Activated CD4-positive, CD25-positive, alpha-beta regulatory T cell treated with anti-CD3 and anti-CD28 coated beads, Interleukin-2, amount 50 U/mL, for 72 hours (primary cell): ENCODE measurements around the gene KAT6B.

Experiments used
- DNase-seq: peaks from one replicate; pipeline ENCODE4 v3.0.0; 2021

Gene KAT6B

DNA sequence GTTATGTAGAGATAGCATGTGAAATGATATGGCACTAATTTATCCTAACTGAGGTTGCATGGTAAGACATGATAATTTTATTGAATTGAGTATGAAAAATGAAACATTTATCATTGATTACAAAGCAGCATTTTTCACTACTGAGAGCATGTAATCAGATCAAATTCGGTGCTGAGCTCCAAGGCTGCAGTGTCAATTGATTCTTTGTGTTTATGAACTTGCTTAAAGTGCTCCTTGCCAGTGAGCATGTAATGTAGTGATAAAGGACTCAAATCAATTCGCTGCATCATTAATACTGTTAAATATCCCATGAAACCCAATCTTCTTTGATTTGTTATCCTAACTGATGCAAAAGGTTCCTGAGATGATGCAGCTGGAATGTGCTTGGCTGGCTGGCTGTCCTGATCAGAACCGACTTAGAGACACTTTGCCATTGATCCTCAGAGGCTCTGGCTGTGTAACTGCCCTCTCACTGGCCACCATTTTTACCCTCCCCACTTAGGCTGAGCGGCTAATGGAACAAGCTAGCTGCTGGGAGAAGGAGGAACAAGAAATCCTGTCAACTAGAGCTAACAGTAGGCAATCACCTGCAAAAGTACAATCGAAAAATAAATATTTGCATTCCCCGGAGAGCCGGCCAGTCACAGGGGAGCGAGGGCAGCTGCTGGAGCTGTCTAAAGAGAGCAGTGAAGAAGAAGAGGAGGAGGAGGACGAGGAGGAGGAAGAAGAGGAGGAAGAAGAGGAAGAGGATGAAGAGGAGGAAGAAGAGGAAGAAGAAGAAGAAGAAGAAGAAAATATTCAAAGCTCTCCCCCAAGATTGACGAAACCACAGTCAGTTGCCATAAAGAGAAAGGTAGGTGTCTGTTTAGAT, 195.2 kb downstream of the KAT6B start:
- no peak for DNase-seq

DNA sequence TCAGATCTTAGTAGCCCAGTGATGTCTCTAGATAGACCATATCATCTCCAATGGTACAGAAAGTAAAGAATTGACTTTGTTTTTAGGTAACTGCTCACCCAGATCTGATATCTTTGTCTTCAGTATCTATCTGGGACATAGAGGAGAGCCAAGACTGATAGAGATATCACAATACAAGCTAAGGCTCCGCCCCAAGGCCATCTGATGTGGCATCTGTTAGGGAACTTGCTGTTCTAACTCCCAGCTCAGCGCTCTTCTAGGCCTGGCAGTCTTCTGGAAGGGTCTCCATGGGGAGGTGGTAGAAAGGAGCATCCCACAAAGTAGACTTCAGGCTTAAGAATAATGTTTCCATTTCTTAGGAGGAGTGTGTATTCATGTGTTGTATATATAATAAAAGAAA, 196.7 kb downstream of the KAT6B start:
- no peak for DNase-seq

DNA sequence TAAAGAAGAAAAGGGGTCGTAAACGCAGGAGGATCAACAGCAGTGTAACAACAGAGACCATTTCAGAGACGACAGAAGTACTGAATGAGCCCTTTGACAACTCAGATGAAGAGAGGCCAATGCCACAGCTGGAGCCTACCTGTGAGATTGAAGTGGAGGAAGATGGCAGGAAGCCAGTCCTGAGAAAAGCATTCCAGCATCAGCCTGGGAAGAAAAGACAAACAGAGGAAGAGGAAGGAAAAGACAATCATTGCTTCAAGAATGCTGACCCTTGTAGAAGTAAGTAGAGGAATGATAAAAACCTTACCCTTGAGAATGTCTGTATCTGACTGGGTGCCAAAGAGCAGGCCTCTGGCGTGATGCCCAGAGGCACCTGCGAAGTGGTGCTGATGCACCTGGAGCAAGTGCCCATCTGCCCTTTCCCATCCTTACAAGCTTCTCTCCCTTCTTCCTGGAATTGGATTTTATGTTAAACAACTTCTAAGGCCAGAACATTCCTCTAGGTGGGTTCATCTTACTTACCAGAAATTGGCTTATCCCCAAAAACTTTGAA, 198.6 kb downstream of the KAT6B start:
- DNase-seq: no peak

DNA sequence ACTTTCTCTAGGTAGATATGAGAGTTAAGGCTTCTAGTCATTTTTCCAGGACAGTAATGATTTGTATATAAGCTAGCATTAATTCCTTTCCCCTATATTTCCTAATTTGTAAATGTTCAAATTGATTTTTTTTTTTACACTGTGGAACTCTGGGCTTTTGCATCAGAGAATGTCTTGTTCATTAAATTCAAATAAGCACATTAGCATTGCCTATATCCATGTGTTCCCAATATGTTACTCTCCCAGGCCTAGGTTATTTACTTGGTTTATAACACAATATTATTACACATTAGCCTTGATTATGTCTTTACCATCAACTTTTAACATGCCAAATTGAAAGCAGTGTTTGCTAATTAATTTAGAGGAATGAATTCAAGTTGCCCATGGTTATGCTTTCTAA, 201.6 kb downstream of the KAT6B start:
- no peak for DNase-seq

DNA sequence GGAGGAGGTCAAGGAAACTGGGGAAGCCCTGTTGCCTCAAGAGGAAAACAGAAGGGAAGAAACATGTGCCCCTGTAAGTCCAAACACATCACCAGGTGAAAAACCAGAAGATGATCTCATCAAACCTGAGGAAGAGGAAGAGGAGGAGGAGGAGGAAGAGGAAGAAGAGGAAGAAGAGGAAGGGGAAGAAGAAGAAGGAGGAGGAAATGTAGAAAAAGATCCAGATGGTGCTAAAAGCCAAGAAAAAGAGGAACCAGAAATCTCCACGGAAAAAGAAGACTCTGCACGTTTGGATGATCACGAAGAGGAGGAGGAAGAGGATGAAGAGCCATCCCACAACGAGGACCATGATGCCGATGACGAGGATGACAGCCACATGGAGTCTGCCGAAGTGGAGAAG, 202.3 kb downstream of the KAT6B start:
- no peak for DNase-seq

DNA sequence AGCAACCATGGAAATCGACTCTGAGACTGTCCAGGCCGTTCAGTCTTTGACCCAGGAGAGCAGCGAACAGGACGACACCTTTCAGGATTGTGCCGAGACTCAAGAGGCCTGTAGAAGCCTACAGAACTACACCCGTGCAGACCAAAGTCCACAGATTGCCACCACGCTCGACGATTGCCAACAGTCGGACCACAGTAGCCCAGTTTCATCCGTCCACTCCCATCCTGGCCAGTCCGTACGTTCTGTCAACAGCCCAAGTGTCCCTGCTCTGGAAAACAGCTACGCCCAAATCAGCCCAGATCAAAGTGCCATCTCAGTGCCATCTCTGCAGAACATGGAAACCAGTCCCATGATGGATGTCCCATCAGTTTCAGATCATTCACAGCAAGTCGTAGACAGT, 203.0 kb downstream of the KAT6B start:
- no peak for DNase-seq

DNA sequence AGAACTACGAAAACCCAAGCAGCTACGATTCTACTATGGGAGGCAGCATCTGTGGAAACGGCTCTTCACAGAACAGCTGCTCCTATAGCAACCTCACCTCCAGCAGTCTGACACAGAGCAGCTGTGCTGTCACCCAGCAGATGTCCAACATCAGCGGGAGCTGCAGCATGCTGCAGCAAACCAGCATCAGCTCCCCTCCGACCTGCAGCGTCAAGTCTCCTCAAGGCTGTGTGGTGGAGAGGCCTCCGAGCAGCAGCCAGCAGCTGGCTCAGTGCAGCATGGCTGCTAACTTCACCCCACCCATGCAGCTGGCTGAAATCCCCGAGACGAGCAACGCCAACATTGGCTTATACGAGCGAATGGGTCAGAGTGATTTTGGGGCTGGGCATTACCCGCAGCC, 203.5 kb downstream of the KAT6B start:
- DNase-seq: no peak

DNA sequence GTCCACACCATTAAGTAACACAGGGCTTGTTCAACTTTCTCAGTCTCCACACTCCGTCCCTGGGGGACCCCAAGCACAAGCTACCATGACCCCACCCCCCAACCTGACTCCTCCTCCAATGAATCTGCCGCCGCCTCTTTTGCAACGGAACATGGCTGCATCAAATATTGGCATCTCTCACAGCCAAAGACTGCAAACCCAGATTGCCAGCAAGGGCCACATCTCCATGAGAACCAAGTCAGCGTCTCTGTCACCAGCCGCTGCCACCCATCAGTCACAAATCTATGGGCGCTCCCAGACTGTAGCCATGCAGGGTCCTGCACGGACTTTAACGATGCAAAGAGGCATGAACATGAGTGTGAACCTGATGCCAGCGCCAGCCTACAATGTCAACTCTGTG, 204.0 kb downstream of the KAT6B start:
- no peak for DNase-seq

DNA sequence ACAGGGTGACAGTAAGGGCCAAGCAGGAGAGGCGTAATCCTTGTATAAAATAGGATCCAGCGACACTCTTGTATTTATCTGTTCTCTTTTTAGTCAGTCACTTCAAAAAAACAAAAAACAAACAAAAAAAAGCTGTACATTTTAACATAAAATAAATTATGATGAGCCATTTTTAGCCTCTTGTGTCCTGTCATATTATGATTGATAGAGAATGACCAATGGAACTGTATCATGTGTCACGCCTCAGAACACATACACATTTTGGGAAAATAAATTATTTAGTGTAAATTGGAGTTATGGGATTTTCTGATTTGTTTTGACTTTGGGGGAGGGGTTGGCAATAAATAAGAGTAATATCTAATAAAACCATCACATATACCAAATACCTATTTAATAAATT, 205.7 kb downstream of the KAT6B start:
- DNase-seq: no peak

DNA sequence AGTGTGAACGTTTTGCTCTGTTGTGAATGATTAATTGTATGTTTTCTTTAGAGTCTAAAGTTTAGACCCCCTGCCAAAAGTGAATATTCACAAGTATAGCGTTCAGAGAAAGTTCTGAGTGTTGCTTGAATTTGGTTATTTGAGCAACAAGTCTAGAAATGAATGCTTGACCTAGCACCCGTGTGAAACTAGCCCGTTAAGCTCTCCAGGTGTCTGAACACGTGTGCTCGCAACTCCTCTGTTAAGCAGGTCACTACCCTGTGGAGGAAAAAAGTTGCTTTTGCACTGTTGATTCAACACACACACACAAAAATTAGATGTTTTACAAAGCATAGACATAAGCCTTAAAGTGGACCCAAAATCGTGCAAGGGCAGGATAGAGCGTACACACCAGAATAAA, 206.4 kb downstream of the KAT6B start:
- no peak for DNase-seq

DNA sequence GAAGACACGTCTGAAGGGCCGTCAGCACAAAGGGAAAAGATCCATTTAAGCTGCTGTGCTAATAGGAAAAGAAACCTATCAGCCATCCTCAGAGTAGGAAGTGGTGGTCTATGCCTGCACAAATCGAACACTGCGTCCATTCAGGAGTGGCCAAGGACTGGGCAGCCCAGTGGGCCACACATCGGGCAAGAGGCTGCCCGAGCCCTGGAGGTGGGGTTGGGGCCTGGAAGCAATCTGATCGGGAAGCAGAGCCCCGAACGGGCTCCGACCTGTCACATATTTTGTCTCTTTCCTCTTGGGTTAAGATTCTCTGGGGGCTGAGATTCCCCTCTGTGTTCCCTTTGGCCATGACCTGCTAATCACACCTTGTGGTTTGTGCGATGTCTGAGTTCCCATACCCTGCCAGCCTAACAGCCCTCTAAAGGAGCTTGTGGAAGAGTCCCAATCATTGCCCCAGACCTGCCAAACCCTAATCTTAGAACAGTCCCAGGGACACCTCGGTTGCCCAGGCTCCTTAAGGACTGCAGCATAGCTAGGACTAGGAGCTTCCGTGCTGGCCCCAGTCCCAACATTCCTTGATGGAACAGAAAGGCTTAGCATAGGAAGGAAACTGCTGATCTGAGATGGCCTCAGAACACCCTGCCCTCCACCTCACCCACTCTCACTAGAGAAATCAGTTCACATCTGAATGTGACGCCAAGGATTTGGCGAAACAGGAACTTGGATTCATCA, 207.2 kb downstream of the KAT6B start:
- no peak for DNase-seq

DNA sequence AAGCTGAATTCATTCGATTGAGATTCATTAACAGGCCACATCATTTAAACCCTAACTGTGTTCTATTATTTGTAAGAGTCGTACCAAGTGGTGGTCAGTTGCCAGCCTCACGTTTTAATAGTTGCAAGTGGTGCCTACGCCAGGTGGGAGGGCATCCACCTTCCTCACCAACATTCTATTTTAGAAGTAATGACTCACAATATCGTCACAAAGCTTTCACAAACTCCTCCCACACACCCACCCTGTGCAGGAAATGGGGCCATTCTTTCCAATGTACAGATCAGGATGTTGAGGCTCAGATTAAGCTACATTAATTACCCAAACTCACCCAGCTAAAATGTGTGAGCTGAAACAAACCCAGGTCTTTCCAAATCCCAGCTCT, 207.7 kb downstream of the KAT6B start:
- no peak for DNase-seq

DNA sequence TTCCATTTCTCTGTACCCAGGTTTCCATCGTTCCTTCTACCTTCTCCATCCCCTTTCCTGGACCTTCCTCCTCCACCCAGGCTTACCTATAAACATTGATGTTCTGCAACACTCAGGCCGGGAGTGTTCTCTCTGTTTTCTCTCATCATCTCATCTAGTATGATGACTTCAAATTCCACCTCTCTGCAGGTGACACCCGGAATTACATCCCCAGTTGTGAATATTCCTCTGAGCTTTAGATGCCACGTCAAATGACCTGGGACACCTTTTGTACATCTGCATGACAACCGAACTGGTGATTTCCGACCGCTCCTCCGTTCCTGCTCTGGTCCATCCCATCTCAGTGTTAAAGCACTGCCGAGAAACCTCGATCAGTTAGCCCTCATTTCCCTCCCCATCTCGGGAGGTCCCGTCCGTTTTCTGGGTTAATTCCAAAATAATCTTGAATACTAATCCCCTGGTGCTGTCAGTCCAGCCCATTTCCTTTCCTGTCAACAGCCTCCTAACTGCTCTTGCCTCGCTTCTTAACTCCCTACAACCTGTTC, 208.4 kb downstream of the KAT6B start:
- no peak for DNase-seq

DNA sequence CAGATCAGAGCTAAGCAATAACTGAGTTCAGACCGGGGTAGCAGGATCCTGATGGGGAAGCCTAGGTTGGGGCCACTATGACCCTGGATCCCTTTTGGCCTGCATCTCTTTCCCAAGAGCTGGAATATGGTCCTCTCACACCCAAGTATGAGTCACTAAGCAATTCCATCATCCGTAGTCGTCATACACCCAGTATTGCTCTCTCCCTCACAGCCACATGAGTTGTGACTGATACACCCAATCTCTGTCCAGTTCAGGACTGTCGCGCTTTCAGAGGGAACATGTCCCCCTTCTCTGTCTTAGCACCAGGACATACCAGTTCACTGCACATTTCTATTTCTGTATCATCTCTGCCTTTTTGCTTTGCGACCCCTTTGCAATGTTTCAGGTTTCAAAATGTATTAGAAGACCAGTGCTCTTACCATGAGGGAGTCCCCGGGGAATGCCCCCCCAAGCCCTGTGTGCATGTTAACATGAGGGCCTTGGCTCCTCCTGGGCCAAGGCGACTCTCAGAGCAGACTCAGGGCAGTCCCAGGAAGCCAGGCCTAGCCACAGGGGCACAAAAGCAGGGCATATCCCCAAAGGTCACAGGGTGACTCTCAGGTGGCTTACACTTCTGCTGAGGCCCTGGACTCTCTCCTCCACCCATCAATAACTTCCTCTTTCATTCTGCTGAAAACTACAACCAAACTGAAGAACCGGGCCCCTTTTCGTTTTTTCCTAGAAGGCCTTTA, 209.7 kb downstream of the KAT6B start:
- no peak for DNase-seq

DNA sequence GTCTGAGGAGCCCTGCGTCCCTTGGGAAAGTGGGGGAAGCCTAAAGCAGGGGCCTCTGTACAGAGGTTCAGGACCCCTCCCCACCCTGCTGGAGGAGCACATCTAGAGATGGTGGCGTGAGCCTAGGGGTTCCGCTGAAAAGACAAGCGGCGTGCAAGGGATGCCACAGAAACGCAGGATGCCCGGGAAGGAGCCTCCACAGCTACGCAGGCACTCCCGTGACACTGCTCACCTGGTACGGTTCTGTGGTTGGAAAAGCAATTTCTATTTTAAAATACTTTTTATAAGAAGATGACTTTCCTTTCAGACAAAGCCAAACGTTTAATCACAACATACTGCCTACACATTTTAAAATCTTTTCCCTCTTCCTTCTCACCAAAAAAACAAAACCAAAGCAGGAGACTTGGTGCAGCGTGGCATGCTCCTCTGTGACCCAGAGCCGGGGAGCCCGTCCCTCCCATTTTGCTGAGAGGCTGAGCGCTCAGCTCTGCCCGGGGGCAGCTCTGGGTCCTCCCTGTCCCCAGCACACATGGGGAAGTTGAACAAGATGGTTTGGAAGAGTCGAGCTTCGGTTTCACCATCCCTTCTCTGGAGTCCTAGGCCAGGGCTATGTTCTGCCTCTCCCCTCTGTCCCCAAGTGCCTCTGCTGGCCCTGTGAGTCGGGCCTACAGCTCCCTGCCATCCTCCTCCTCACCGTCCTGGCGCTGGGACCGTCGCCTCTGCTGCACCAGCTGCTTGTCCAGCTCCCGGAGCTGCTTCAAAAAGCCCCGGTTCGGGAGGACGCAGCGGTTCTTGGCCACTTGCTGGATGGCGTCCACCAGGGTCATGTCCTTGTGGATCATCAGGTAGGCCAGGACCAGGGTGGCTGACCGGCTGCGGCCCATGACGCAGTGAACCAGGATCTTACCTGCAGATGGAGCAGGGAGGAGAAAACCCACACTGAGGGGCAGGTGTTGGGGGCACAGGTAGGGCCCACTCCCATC, 211.1 kb downstream of the KAT6B start:
- DNase-seq: no peak

DNA sequence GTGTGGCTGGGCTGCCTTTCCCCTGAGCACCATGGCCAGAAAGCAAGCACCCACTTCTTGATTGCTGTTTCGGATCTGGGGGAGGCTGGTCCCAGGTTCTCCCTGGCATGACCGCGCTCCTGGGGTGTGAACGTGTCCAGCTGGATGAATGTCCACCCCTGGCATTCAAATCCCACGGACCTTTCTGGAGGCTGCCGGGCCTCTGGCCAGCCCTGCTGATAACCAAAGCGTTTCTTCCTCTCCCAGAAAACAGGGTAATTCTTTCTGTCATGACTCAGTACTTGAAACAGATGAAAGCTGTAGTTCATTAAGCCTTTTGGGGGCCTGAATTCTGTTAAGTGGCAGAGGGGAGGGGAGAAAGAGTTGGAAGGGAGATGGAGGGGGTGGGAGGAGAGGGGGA, 211.9 kb downstream of the KAT6B start:
- DNase-seq: no peak

DNA sequence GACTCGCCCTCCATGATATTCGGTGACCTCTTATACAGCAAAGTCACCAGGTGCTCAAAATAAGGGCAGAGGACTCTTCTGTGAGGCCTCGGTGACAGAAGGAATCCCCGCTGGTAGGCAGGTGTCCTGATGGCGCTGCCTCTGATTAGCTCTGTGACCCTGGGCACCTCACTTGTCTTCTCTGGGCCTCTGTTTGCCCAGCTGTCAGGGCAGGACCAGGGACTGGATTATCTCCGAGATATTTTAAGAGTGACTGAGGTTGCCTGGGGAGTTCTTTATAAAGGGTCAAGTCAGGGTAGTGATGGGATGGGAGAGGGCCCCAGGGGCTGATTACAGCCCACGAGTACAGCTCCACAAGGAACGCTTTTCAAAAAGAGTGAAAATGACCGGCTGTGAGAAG, 214.2 kb downstream of the KAT6B start:
- no peak for DNase-seq

DNA sequence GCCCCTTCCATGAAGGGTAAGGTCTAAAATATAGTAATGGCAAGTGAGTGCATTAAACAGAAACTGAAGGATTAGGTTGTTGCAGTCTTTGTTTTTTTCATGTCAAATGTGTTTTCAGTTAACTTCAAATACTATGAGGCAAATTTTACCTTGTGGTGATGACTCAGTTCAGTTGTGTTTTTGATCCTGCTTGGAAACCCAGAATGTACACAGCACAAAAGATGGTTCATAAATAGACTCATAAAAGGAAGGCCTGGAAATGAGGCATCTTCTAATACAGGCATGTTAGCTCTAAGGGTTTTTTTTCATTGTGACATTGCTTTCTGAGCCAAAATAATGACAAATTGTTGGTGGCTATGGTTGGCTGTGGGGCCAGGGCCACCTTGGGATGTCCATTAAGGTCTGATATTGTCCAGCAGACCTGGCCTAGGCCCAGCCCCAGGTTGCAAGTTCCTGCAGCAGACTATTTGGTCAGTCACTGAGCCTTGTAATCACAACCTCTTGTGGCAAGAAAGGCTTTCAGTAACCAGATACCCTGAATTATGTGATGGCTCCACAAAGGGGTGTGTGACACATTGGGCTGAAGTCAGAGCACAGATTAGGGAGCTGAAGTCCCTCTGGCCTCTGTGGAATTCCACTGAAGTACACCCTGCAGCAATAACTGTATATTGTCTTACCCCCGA, 216.0 kb downstream of the KAT6B start:
- DNase-seq: no peak

DNA sequence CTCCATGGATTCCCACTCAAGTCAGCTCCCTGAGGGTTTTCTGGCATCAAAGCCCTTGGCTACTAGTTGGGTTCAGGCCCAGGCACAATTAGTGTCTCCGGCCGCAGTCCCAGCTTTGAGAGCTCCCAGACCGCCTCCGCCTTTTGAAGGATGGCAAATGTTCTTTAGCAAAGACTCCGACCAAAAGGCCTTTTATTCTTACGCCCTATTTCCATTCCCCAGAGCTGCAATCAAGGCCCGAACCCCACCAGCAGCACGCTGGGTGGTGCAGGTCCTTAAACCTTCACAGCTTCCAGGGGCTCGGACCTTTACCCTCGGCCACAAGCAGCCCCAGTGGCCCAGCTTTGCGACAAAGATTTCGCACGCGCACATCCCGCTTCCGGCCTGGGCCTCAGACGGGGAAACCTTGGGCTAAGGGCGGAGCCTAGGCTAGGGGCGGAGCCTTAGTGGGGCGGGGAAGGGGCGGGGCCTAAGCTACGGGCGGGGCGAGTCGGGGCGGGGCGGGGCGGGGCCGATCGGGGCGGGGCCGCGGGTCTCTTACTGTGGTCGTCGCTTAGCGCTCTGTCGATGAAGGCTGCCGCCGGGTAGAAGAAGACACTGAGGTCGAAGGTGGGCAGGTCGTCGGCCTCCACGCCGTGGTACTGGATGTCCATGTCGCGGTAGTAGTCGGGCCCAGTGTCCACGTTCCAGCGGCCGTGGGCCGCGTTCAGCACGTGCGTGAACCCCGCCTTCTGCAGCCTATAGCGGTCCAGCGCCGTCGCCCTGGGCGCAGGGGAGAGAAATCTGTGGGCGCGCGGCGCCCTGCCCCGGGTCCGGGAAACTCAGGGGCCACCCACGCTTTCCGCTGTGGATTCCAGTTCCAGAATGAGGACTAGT, 217.1 kb downstream of the KAT6B start:
- peak; percentile 46 for DNase-seq

DNA sequence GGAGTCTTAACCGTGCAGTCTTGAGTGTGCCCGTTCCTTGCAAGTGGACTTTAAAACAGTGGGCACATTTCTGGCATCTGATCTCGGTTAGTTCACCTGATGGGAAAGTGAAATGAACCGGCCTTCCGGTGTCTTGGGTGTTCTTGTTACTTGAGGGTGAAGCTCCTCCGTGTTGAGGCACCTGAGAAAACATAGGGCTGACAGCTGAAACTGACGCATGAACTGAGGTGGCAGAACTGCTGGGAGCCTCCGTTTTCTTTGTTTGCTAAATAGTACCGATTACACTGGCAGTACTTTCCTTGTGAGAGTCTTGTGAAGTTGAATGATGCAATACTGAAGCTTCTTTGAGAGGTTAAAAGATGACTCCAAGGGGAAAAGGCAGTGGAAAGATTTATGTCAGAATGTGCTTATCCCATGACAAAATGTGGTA, 222.3 kb downstream of the KAT6B start:
- no peak for DNase-seq
